Esophagus muscularis mucosa (tissue), 4 donors: ENCODE data around the gene NKAIN2. TPM values are rescaled to one million over a fixed set of nuclear protein-coding genes. Genes with fewer than 3 reads are reported as not detected.
"Not testable (repeated sequence)": the region's sequence is repeated elsewhere in the genome, so short reads cannot be mapped to it uniquely, and the experiment has no call there.

ENCODE experiments used
- DNase-seq: peaks from one replicate; pipeline ENCODE4 v3.0.0-alpha.2; 2017; ENCODE audit errors: extremely low spot score
- H3K27ac ChIP-seq, 4 donors: fragments of 200-600 bp; sonication (generic); replicated peaks in 1 of 4; 1 replicate in 3 of 4; 2 replicates in 1 of 4; pipeline ENCODE4 v1.5.1; 2016 to 2019; ENCODE audit warnings: mild to moderate bottlenecking in 1 of 4
- H3K27me3 ChIP-seq, 4 donors: fragments of 200-600 bp; sonication (generic); one replicate each; pipeline versions ENCODE4 v1.5.1 to v1.6.0; 2016 to 2019
- H3K36me3 ChIP-seq, 4 donors: fragments of 200-600 bp; sonication (generic); one replicate each; pipeline ENCODE4 v1.5.1; 2016 to 2019
- H3K4me1 ChIP-seq, 4 donors: fragments of 200-600 bp; sonication (generic); one replicate each; pipeline ENCODE4 v1.5.1; 2016 to 2019
- H3K4me3 ChIP-seq, 4 donors: fragments of 200-600 bp; sonication (generic); 1 replicate in 2 of 4; 2 replicates in 2 of 4; pipeline ENCODE4 v1.5.1; 2016 to 2019; ENCODE audit warnings: mild to moderate bottlenecking in 4 of 4, moderate library complexity in 1 of 4
- H3K9me3 ChIP-seq, 4 donors: fragments of 200-600 bp; sonication (generic); 1 replicate in 3 of 4; 2 replicates in 1 of 4; pipeline ENCODE4 v1.5.1; 2016 to 2019
- EP300 ChIP-seq: sonication (generic); formaldehyde crosslinking; IDR thresholded peaks from one replicate; pipeline ENCODE4 v1.6.1; 2017; ENCODE audit warnings: antibody characterized with exemption
- POLR2A ChIP-seq: fragments of 450-650 bp; IDR thresholded peaks from one replicate; pipeline ENCODE4 v1.6.1; 2017; ENCODE audit warnings: antibody characterized with exemption, moderate library complexity, mild to moderate bottlenecking, low read depth
- POLR2AphosphoS5 ChIP-seq, 2 donors: sonication (generic); formaldehyde crosslinking; IDR thresholded peaks; one replicate each; pipeline ENCODE4 v1.6.1; 2017; ENCODE audit warnings: antibody characterized with exemption in 2 of 2
- whole genome bisulfite sequencing: methylation state at CpG from one replicate; pipeline ENCODE4 v1.1.5; 2018; 5-methylcytosine and 5-hydroxymethylcytosine counted together
- intact Hi-C: fragments of 100-400 bp; cut with DNase I; formaldehyde crosslinking; loops from one replicate; pipeline ENCODE4 v1.15.1; 2023
- total RNA-seq, 4 donors: library from RNA; depleted of rRNA; stranded (reverse); fragments of >200 nt; gene quantifications; one replicate each; pipeline versions ENCODE4 v1.1.0 to v1.2.1, GENCODE V29; 2016
- TF ChIP-seq, protein P1 (sequence below), 3 experiments: fragments of 200-600 bp in 2 of 3; fragments of 450-650 bp in 1 of 3; sonication (generic) in 2 of 3; IDR thresholded peaks; one replicate each; pipeline ENCODE4 v1.5.1; 2017 to 2019; ENCODE audit warnings: antibody characterized with exemption in 3 of 3, mild to moderate bottlenecking in 2 of 3, moderate library complexity in 1 of 3

Gene NKAIN2
- total RNA-seq, 4 donors from 2014 or later = 0.11 to 0.66 (median 0.13) TPM; not detected in 1

DNA sequence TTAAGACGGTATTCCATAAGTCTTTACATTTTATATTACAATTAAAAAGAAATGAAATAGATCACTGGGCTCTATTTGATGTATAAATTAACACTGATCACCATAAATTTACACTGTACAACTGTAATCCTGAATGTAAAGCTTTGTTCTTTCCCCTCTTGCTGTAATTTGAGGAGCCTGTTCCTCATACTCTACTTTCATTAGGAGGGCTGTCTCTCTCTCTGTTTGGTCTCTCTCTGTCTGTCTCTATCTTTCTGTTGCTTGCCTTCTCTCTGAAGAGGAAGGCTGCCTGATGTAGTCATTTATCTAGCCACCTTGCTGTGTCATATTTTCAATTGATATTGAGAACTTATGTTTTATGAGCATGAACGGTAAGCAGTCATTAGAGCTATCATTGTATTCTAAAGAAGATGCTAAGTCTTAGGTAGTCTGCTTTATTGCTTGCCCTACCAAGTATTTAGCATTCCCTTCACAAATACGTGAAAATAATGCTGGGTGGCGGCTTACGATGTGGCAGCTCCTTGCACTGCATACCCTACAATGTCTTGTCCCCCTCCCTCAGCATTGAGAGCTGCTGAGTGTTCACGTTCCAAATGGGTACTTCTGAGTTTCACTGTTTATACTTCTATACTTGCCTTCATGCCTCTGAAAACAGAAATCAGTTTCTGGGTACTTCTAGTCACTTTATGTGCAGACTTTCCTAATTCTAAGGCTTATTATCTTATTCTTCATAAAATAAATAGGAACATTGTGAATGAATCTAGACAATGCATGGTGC is 205.5 kb downstream of the NKAIN2 start:
- Histone ChIP-seq H3K4me1 (no peaks in the 10 kb centered on the region), H3K27me3 (no peaks in the 10 kb centered on the region), H3K4me3 (no peak overlapping the region), H3K9me3 (no peaks in the 10 kb centered on the region), H3K27ac (no peak overlapping the region), H3K36me3 (no peaks in the 10 kb centered on the region)
- no peak for TF ChIP-seq POLR2AphosphoS5 (IDR thresholded peaks at IDR 0.05)
- DNase-seq = no peak
- intact Hi-C loops = no loop called here
- 91% methylated on average over 6 of the region's 6 CpGs for WGBS

DNA sequence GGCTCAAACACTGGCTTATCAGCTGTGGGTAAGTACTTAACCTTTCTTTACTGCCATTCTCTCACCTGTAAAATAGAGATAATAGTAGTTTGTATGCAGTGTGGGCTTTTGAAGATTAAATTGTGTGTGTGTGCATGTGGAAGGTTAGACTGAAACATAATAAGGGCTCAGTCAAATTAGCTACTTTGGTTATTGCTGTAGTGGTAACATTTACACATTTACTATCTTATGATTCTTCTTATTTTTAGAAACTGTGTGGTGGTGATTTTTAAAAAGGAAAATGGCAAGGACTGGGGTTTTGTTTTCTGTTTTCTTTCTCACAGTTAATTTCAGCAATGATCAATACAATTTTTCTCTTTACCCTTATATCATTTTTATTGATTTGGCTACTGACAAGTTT is 206.9 kb downstream of the NKAIN2 start:
- TF ChIP-seq POLR2A = no peak
- TF ChIP-seq POLR2AphosphoS5 (IDR thresholded peaks at IDR 0.05) = no peak
- TF ChIP-seq, protein P1, sequence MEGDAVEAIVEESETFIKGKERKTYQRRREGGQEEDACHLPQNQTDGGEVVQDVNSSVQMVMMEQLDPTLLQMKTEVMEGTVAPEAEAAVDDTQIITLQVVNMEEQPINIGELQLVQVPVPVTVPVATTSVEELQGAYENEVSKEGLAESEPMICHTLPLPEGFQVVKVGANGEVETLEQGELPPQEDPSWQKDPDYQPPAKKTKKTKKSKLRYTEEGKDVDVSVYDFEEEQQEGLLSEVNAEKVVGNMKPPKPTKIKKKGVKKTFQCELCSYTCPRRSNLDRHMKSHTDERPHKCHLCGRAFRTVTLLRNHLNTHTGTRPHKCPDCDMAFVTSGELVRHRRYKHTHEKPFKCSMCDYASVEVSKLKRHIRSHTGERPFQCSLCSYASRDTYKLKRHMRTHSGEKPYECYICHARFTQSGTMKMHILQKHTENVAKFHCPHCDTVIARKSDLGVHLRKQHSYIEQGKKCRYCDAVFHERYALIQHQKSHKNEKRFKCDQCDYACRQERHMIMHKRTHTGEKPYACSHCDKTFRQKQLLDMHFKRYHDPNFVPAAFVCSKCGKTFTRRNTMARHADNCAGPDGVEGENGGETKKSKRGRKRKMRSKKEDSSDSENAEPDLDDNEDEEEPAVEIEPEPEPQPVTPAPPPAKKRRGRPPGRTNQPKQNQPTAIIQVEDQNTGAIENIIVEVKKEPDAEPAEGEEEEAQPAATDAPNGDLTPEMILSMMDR (IDR thresholded peaks at IDR 0.05) = no peak
- TF ChIP-seq EP300 = no peak
- Histone ChIP-seq H3K4me3 (no peak overlapping the region), H3K36me3 (no peaks in the 10 kb centered on the region), H3K27me3 (no peaks in the 10 kb centered on the region), H3K9me3 (no peaks in the 10 kb centered on the region), H3K4me1 (no peaks in the 10 kb centered on the region), H3K27ac (no peak overlapping the region)
- intact Hi-C loops = no loop called here
- no peak for DNase-seq

DNA sequence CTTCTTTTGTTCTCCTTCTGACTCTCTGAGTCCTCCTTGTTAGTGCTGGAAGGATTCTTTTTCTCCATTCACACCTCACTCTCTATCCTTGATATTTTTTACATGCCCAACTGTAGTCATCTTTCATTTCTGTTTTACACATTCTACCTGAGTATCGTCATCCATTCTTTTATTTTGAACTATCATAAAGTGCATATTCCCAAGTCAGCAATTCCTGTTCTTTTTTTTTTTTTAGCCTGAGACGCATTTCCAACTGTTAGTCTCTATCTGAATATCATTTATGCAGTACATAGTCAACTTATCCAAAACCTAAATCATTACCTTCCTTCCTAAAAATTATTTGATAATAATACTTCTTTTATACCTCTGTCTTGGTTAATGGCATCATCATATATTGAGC is 207.5 kb downstream of the NKAIN2 start:
- H3K36me3 ChIP-seq = no peaks in the 10 kb centered on the region
- no peaks in the 10 kb centered on the region for H3K9me3 ChIP-seq
- H3K27ac ChIP-seq = no peak overlapping the region
- TF ChIP-seq, protein P1 (IDR thresholded peaks at IDR 0.05) = no peak
- TF ChIP-seq POLR2A = no peak
- no peak for TF ChIP-seq EP300
- TF ChIP-seq POLR2AphosphoS5 (IDR thresholded peaks at IDR 0.05) = no peak
- WGBS = 87% methylated on average over 2 of the region's 2 CpGs
- DNase-seq = no peak
- no peaks in the 10 kb centered on the region for H3K4me1 ChIP-seq
- no peak overlapping the region for H3K4me3 ChIP-seq
- intact Hi-C loops = no loop called here
- H3K27me3 ChIP-seq = no peaks in the 10 kb centered on the region

DNA sequence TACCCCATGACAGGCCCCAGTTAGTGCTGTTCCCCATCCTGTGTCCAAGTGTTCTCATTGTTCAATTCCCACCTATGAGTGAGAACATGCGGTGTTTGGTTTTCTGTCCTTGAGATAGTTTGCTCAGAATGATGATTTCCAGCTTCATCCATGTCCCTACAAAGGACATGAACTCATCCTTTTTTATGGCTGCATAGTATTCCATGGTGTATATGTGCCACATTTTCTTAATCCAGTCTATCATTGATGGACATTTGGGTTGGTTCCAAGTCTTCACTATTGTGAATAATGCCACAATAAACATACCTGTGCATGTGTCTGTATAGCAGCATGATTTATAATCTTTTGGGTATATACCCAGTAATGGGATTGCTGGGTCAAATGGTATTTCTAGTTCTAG is 218.4 kb downstream of the NKAIN2 start:
- intact Hi-C loops, H3K36me3 ChIP-seq, H3K27me3 ChIP-seq, H3K27ac ChIP-seq, H3K4me1 ChIP-seq, DNase-seq, H3K9me3 ChIP-seq, H3K4me3 ChIP-seq: not testable (repeated sequence)
- WGBS = 88% methylated on average over 1 of the region's 1 CpG

DNA sequence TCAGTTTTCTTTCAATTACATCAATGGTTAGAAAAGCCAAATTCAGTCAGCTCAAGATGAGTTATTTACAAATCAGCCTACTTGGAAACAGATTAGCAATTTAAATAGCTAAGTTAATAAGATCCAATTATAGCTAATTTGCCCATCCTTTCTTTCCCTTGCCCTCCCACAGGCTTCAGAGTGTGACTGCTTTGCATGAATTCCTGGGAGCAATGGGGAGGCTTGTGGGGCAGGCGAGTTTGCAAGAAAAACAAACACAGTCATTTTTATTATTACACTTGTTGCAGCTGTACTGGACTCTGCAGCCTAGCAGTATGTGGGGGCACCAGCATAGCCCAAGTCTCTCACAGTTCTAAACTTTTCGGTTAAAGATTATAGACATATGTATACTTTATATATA is 219.0 kb downstream of the NKAIN2 start:
- no peaks in the 10 kb centered on the region for H3K9me3 ChIP-seq
- WGBS = 61% methylated on average over 2 of the region's 2 CpGs
- intact Hi-C loops = no loop called here
- DNase-seq = no peak
- H3K27me3 ChIP-seq = no peaks in the 10 kb centered on the region
- no peaks in the 10 kb centered on the region for H3K36me3 ChIP-seq
- H3K4me3 ChIP-seq = no peak overlapping the region
- TF ChIP-seq POLR2AphosphoS5 (IDR thresholded peaks at IDR 0.05) (no peak), POLR2A (no peak), EP300 (no peak)
- TF ChIP-seq, protein P1 (IDR thresholded peaks at IDR 0.05) = no peak
- no peaks in the 10 kb centered on the region for H3K4me1 ChIP-seq
- H3K27ac ChIP-seq = no peak overlapping the region

DNA sequence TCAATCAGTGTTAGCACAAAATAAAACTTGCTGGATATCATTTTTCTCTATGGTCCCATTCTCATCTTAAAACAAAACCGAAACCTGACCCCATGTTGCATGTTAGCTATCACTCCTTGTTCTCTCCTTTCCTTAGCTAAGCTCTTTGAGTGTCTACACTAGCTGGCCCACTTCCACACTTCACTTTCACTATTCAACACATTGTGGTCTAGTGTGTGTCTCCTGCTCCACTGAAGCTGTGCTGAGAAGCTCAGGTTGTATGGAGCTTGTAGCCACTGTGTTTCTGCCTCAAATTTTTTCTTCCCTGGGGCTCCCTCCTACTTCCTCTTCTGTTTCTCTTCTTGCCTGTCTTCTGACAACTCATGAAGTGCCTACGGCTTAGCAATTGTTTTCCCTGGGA is 223.0 kb downstream of the NKAIN2 start:
- intact Hi-C loops = no loop called here
- no peaks in the 10 kb centered on the region for H3K9me3 ChIP-seq
- no peaks in the 10 kb centered on the region for H3K27me3 ChIP-seq
- H3K4me1 ChIP-seq = no peaks in the 10 kb centered on the region
- TF ChIP-seq, protein P1 (IDR thresholded peaks at IDR 0.05) = no peak
- TF ChIP-seq POLR2AphosphoS5 (IDR thresholded peaks at IDR 0.05) (no peak), POLR2A (no peak), EP300 (no peak)
- DNase-seq = no peak
- no peak overlapping the region for H3K27ac ChIP-seq
- 77% methylated on average over 2 of the region's 2 CpGs for WGBS
- no peaks in the 10 kb centered on the region for H3K36me3 ChIP-seq
- H3K4me3 ChIP-seq = no peak overlapping the region
